GM12892 (cell line): ENCODE measurements around the gene LTF.

Source experiments
- POLR2A ChIP-seq: IDR thresholded peaks from 2 replicates; pipeline ENCODE4 v1.6.1; 2011; ENCODE audit warnings: low read depth, low read length, control low read depth
- POLR2AphosphoS5 ChIP-seq: IDR thresholded peaks from 2 replicates; pipeline ENCODE4 v1.6.1; 2011; ENCODE audit warnings: low read depth, low read length, control low read depth
- TAF1 ChIP-seq: IDR thresholded peaks from 2 replicates; pipeline ENCODE4 v1.6.1; 2011; ENCODE audit warnings: low read depth, mild to moderate bottlenecking, control low read depth, low read length, borderline replicate concordance

DNA sequence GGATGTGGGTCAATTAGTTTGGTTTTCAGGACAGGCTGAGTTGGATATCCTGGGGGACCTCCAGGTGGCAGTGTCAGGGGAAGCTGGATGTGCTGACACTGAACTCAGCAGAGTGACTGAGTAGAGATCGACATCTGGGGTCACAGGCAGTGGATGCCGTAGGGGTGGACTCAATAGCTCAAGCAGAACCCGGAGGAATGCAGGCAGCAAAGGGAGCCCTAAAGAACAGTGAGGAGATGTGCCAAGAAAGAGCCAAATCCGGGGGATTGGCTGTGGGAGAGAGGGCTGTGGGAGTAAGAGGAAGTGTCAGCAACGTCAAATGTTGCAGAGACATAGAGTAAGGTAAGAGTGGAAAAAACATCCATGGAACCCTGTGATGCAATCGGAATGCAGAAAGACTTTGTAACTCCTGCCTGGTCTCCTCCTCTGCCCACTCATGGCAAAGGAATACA is 69.5 kb downstream of the LTF start:
- TF ChIP-seq POLR2A, result no peak
- no peak for TF ChIP-seq POLR2AphosphoS5
- no peak for TF ChIP-seq TAF1
